DOHH2 (cell line): ENCODE results near the gene USP16.

Experiments used
- EZH2phosphoT487 ChIP-seq: fragments of 200-600 bp; sonication (generic); IDR thresholded peaks from 2 replicates; pipeline ENCODE4 v1.6.1; 2017; ENCODE audit warnings: borderline replicate concordance, mild to moderate bottlenecking, antibody characterized with exemption, low read length, moderate library complexity, mixed read lengths
- TF ChIP-seq, protein P1 (sequence below): fragments of 200-600 bp; sonication (generic); IDR thresholded peaks from one replicate; pipeline ENCODE4 v1.5.1; 2014; ENCODE audit warnings: antibody characterized with exemption, mild to moderate bottlenecking, low read depth, low read length; ENCODE audit not compliant: poor library complexity, severe bottlenecking

DNA sequence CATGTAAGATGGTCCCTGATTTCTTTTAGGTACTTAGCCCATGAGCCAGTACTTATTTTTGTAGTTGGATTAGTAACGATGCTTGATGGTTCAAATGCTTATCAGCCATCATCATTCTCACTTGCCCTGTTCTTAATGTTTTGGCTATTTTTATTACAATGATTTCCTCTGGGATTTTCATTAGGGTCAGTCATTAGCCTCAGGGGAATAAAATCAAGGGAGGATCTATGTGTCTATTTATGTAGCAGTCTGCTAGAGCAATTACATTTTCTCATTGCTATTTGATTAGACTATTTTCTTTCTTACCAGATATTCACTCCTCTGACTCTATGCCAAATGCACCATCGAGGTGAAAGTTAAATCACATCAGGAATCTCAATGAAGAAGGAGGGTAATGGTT is 59.9 kb downstream of the USP16 start:
- TF ChIP-seq, protein P1, sequence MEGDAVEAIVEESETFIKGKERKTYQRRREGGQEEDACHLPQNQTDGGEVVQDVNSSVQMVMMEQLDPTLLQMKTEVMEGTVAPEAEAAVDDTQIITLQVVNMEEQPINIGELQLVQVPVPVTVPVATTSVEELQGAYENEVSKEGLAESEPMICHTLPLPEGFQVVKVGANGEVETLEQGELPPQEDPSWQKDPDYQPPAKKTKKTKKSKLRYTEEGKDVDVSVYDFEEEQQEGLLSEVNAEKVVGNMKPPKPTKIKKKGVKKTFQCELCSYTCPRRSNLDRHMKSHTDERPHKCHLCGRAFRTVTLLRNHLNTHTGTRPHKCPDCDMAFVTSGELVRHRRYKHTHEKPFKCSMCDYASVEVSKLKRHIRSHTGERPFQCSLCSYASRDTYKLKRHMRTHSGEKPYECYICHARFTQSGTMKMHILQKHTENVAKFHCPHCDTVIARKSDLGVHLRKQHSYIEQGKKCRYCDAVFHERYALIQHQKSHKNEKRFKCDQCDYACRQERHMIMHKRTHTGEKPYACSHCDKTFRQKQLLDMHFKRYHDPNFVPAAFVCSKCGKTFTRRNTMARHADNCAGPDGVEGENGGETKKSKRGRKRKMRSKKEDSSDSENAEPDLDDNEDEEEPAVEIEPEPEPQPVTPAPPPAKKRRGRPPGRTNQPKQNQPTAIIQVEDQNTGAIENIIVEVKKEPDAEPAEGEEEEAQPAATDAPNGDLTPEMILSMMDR: no peak
- no peak for TF ChIP-seq EZH2phosphoT487
